Adipose tissue (tissue), 3 donors: Measurements from ENCODE around the gene AFAP1. TPM values are rescaled to one million over a fixed set of nuclear protein-coding genes. Genes with fewer than 3 reads are reported as not detected.

Experiments used
- H3K27ac ChIP-seq: one replicate; pipeline ENCODE4 v1.5.1; 2013; ENCODE audit warnings: low read depth, low read length
- WGBS, 3 donors: extraction: QIAGEN DNeasy Blood & Tissue Kit; methylation state at CpG; one replicate each; pipeline ENCODE4 v1.1.7; 2013; 5-methylcytosine and 5-hydroxymethylcytosine counted together
- polyA plus RNA-seq, 3 donors: library from polyadenylated mRNA; stranded (reverse); fragments of 200-250 nt; gene quantifications; one replicate each; pipeline ENCODE4 v1.2.3, GENCODE V29; 2013
- donor health status: healthy with polysubstance abuse.
- donor health status: Bipolar disorder and iron deficiency.
- donor health status: healthy.

Gene AFAP1
- polyA plus RNA-seq, 3 donors: 3.4 to 11.8 (median 10.9) TPM

- WGBS, 3 donors: 55 to 59% (median 55%) methylated on average over 15 of the region's 15 CpGs
These were observed 230.7 kb downstream of the AFAP1 start for GRCh38 chr4:7708981-7709380.

More at GRCh38 chr4:7708981-7709380, 230.7 kb downstream of the AFAP1 start:
- no peak overlapping the region for H3K27ac ChIP-seq

Other genes starting within 250 kb of the AFAP1 start
- 10 to 100 TPM in 1 of 3 donors, 1 to 10 TPM in 2; 3.2 to 12.3 (median 4.6) TPM for gene ABLIM2, start 219.0 kb upstream of the AFAP1 start, polyA plus RNA-seq